ENCODE results near the gene ENTR1.
A peak's percentile ranks its signal among the peaks of the same experiment; 100 is the strongest.

The ENTR1 gene

GRCh38 chr9:136396219-136396515, 14.2 kb downstream of the ENTR1 start:
- ATAC-seq (no peak), DNase-seq (no peak)

GRCh38 chr9:136395345-136396218, 14.8 kb downstream of the ENTR1 start:
- no peak for DNase-seq
- no peak for ATAC-seq

DNA sequence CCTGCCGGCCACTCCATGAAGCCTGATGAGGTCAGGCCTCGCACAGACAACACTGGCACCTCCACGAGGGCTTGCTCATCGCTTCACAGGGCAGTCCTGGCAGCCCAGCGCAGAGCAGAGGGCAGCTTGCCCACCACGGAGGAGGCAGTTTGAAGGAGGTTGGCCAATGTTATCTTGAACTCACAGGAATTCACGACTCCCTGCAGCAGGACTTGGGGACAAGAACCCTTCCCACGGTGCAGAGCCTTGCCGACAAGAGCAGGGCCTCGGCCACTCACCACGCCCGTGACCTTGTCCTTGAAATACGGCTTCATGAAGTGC, 15.4 kb downstream of the ENTR1 start:
- ATAC-seq (no peak), DNase-seq (no peak)

- ATAC-seq, result no peak
- DNase-seq, result no peak
Measured at GRCh38 chr9:136394312-136395019, 15.9 kb downstream of the ENTR1 start.

- DNase-seq, result no peak
- ATAC-seq, result no peak
Measured at GRCh38 chr9:136393531-136393930, 16.9 kb downstream of the ENTR1 start.

DNA sequence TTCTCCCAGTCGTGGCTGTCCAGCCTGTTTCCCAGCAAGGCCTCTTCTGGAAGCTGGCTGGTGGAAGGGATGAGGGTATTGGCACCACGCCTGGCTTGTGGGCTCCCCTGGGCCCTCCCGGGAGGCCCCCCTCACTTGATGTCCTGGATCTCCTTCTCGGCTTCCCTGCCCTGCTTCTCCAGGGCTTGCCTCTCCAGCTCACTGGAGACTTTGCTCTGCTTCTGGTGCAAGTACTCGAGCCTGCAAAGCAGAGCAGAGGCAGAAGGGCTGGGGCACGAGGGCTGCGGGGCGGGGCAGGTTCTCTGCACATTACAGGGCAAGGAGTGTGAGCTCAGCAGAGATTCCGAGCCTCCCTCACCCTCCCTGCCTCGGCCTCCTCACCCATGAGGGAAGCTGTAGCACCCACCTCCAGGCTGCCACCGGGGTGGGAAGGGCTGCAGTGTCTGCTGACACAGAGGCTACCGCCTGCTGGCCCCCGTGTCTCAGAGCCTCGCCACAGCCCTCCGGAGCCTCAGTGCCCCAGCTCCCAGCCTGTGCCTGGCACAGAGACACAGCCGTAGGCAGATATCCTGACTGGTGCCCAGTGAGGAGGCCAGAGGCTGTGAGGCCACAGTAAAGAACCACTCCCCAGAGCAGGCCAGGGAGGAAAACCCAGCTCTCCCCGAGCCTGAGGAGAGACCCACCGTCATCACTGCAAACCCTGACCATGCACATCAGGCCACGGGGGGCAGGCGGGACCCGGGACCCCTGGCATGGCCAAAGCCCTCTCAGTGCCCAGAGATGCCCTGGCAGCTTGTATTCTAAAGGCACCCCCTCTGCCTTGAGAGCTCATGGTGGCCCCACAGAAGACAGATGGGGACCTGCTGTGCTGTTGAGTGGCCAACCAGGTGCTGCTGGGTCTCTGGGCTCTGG, 17.6 kb downstream of the ENTR1 start:
- no peak for DNase-seq
- peak; percentile 29 for ATAC-seq

- DNase-seq (no peak), ATAC-seq (no peak)
Measured at GRCh38 chr9:136391737-136392537, 18.5 kb downstream of the ENTR1 start.

GRCh38 chr9:136389396-136389795, 21.0 kb downstream of the ENTR1 start:
- DNase-seq, result no peak
- no peak for ATAC-seq

- DNase-seq, result no peak
- ATAC-seq, result no peak
Measured at GRCh38 chr9:136387217-136387616, 23.2 kb downstream of the ENTR1 start.

- DNase-seq, result no peak
- no peak for ATAC-seq
Measured at GRCh38 chr9:136386018-136386417, 24.4 kb downstream of the ENTR1 start.

DNA sequence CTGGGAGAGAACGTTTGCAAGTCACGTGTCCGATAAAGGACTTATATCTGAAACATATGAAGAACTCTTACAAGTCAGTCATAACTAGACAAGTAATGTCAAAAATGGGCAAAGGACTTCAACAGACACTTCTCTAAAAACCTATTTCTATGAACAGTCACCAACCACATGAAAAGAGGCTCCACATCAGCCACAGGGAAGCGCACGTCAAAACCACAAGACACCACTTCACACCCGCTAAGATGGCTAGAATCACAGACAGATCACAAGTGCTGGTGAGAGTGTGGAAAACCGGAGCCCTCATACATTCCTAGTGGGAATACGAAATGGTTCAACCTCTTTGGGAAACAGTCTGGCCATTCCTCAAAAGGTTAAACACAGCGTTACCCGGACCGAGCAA, 25.4 kb downstream of the ENTR1 start:
- ATAC-seq (peak; percentile 62), DNase-seq (no peak)

DNA sequence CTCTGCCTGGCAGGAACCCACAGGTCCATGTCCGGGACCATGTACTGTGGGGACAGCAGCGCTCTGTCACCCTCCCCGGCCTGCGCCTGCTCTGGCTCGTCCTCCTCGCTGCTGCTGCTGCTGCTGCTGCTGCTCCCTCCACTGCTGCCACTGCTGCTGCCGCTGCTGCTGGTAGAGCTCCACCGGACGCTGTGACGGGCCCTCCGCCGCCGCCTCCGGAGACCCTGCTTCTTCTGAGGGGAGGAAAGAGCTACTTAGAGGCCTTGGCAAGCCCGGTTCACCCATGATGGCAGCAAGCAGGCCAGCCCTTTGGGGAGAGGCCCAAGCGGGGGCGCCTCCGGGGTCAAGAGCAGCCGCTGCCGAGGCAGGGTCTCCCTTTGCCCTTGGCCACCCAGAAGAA, 27.0 kb downstream of the ENTR1 start:
- ATAC-seq (no peak), DNase-seq (no peak)

DNA sequence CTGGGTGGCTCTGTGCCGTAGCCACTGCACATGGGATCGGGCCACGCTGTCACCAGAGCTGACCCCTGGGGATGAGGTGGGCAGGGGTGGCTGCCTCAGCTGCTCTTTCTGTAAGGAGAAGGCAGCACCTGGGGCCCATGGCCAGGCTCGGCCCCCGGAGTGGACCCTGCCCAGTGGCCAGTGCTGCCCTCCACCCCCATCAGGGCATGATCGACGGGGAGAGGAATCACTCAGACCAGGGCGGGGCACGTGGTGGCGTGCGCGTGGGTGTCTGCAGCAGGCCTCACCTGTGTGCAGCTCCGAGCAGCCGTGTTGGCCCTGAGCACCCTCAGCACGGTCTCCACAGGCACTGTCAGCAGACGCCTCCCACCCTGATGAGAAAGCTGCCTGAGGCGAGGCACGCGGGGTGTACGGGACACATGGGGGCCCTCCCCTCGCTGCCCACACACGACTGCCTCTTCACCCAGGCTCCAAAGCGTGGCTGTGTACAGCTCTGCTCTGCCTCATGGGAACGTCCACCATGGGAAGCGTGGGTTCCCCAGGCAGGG, 28.4 kb downstream of the ENTR1 start:
- ATAC-seq (no peak), DNase-seq (no peak)

- ATAC-seq, result no peak
Measured at GRCh38 chr9:136381311-136381710, 29.1 kb downstream of the ENTR1 start.

GRCh38 chr9:136380381-136380780, 30.0 kb downstream of the ENTR1 start:
- ATAC-seq (no peak), DNase-seq (no peak)

More at GRCh38 chr9:136381311-136381710, 29.1 kb downstream of the ENTR1 start:
- DNase-seq, result no peak

GRCh38 chr9:136379891-136380290, 30.5 kb downstream of the ENTR1 start:
- DNase-seq, result no peak
- no peak for ATAC-seq

GRCh38 chr9:136379401-136379800, 31.0 kb downstream of the ENTR1 start:
- ATAC-seq (no peak), DNase-seq (no peak)

DNA sequence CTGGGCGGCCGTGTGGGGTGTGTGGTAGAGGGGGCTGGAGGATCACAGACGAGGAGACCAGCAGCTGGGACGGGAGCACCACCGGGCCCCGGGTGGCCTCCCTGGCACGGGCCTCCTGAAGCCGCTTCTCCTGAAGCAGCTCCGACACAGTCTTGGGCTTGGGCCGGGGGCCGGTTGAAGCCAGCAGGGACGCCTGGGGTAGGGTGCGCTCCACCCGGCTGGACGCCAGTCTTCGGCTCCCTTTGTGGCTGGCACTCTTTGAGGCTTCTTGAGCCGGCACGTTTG, 31.5 kb downstream of the ENTR1 start:
- no peak for DNase-seq
- no peak for ATAC-seq

- DNase-seq, result no peak
- ATAC-seq, result no peak
Measured at GRCh38 chr9:136378170-136379002, 32.0 kb downstream of the ENTR1 start.

- DNase-seq (no peak), ATAC-seq (no peak)
Measured at GRCh38 chr9:136377341-136378169, 32.9 kb downstream of the ENTR1 start.
